Fibroblast of lung (primary cell): ENCODE data around the gene TACSTD2.

Experiments
- EZH2 ChIP-seq: IDR thresholded peaks from 2 replicates; pipeline ENCODE4 v1.5.1; 2012; ENCODE audit warnings: low read length, control low read depth, mild to moderate bottlenecking; ENCODE audit errors: missing control alignments
- TF ChIP-seq, protein P1 (sequence below), 2 donors: IDR thresholded peaks in 1 of 2; conservative IDR thresholded peaks in 1 of 2; 1 replicate in 1 of 2; 2 replicates in 1 of 2; pipeline ENCODE4 v1.5.1; 2011 to 2012; ENCODE audit warnings: low read length in 2 of 2, control low read depth in 1 of 2, inconsistent platforms in 1 of 2, low read depth in 1 of 2, mild to moderate bottlenecking in 1 of 2

DNA sequence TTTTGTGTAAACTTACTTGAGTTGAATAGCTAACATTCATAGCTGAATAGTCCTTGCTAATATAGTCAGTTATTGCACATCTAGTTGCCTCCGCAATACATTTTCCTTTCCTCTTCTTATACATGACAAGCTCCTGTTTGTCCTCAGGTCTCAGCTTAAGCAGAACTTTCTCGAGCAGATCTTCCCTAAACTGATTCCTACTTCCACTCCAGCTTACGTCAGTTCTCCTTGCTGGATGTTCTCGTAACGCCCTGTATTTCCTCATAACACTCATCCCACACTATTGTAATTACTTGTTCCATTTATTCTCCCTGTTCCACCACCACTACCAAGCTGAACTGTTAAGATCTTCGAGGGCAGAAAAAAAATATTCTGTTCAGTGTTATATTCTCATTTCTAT is 15.4 kb downstream of the TACSTD2 start:
- TF ChIP-seq, protein P1, sequence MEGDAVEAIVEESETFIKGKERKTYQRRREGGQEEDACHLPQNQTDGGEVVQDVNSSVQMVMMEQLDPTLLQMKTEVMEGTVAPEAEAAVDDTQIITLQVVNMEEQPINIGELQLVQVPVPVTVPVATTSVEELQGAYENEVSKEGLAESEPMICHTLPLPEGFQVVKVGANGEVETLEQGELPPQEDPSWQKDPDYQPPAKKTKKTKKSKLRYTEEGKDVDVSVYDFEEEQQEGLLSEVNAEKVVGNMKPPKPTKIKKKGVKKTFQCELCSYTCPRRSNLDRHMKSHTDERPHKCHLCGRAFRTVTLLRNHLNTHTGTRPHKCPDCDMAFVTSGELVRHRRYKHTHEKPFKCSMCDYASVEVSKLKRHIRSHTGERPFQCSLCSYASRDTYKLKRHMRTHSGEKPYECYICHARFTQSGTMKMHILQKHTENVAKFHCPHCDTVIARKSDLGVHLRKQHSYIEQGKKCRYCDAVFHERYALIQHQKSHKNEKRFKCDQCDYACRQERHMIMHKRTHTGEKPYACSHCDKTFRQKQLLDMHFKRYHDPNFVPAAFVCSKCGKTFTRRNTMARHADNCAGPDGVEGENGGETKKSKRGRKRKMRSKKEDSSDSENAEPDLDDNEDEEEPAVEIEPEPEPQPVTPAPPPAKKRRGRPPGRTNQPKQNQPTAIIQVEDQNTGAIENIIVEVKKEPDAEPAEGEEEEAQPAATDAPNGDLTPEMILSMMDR (conservative IDR thresholded peaks at IDR 0.05 in 1 of 2, IDR thresholded peaks at IDR 0.05 in 1 of 2; ENCODE audit: low read depth in 1 of 2, low read length in 2 of 2) = no peak
- no peak for TF ChIP-seq EZH2
